ENCODE results near the gene APOC1.
"Not testable (repeated sequence)": the region's sequence is repeated elsewhere in the genome, so short reads cannot be mapped to it uniquely, and the experiment has no call there.

DNA sequence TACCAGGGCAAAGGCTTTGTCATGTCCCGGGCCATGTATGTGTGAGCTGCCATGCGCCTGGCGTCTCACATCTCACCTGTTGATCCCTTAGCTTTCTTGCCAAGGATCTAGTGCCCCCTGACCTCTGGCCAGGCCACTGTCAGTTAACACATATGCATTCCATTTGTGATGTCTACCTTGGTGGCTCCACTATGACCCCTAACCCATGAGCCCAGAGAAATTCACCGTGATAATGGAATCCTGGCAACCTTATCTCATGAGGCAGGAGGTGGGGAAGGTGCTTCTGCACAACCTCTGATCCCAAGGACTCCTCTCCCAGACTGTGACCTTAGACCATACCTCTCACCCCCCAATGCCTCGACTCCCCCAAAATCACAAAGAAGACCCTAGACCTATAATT is 26.1 kb upstream of the APOC1 start:
- TF ChIP-seq, protein P1, sequence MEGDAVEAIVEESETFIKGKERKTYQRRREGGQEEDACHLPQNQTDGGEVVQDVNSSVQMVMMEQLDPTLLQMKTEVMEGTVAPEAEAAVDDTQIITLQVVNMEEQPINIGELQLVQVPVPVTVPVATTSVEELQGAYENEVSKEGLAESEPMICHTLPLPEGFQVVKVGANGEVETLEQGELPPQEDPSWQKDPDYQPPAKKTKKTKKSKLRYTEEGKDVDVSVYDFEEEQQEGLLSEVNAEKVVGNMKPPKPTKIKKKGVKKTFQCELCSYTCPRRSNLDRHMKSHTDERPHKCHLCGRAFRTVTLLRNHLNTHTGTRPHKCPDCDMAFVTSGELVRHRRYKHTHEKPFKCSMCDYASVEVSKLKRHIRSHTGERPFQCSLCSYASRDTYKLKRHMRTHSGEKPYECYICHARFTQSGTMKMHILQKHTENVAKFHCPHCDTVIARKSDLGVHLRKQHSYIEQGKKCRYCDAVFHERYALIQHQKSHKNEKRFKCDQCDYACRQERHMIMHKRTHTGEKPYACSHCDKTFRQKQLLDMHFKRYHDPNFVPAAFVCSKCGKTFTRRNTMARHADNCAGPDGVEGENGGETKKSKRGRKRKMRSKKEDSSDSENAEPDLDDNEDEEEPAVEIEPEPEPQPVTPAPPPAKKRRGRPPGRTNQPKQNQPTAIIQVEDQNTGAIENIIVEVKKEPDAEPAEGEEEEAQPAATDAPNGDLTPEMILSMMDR (IDR thresholded peaks at IDR 0.05): not testable (repeated sequence)
- not testable (repeated sequence) for TF ChIP-seq MXI1 (IDR thresholded peaks at IDR 0.05; ENCODE audit: low read depth, low read length); RAD21 (IDR thresholded peaks at IDR 0.05; ENCODE audit: low read length); SIN3A (IDR thresholded peaks at IDR 0.05; ENCODE audit: borderline replicate concordance, low read depth, low read length); POLR2AphosphoS5 (IDR thresholded peaks at IDR 0.05; ENCODE audit: low read depth, low read length); YY1 (IDR thresholded peaks at IDR 0.05; ENCODE audit: low read depth); MEF2A (IDR thresholded peaks at IDR 0.05; ENCODE audit: borderline replicate concordance, low read depth); TAF1 (IDR thresholded peaks at IDR 0.05; ENCODE audit: borderline replicate concordance, low read depth, low read length)
- TF ChIP-seq, protein P2, sequence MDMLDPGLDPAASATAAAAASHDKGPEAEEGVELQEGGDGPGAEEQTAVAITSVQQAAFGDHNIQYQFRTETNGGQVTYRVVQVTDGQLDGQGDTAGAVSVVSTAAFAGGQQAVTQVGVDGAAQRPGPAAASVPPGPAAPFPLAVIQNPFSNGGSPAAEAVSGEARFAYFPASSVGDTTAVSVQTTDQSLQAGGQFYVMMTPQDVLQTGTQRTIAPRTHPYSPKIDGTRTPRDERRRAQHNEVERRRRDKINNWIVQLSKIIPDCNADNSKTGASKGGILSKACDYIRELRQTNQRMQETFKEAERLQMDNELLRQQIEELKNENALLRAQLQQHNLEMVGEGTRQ (IDR thresholded peaks at IDR 0.05; ENCODE audit: borderline replicate concordance, low read depth, low read length): not testable (repeated sequence)
- TF ChIP-seq, protein P3, sequence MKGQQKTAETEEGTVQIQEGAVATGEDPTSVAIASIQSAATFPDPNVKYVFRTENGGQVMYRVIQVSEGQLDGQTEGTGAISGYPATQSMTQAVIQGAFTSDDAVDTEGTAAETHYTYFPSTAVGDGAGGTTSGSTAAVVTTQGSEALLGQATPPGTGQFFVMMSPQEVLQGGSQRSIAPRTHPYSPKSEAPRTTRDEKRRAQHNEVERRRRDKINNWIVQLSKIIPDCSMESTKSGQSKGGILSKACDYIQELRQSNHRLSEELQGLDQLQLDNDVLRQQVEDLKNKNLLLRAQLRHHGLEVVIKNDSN (IDR thresholded peaks at IDR 0.05; ENCODE audit: borderline replicate concordance, low read depth): not testable (repeated sequence)
